ENCODE data around the gene FAM20A. TPM values are rescaled to one million over a fixed set of nuclear protein-coding genes. Genes with fewer than 3 reads are reported as not detected.

The FAM20A gene
- polyA plus RNA-seq, 1 donor from 2014 or later: not detected

DNA sequence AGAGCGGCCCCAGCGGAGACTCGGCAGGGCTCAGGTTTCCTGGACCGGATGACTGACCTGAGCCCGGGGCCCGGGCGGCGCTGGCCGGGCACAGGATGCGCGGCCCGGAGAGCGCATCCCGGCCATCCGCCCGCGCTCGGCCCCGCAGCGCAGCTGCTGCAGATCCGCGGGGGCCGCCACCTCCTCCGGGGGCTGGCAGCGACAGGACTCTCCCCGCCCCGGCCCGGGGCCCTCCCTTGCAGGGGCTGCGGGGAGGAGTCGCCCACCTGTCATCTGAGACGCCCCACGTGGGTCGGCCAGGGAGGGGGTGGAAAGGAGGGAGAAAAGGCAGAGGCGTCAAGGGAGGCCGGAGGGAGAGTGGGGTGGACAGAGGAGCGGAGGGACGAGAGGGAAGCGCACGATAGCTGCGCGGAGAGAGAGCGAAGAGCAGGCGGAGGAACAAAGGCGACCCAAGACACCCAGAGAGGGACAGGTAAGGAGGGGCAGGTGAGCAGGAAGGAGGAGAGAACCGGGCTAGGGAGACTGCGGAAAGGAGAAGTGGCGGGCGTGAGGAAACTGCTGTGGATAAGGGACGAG, 89.4 kb downstream of the FAM20A start:
- no peaks in the 10 kb centered on the region for H3K9me2 ChIP-seq (ENCODE audit: insufficient read depth, low read length)
- H3K79me2 ChIP-seq (replicated peaks; ENCODE audit: insufficient read depth, low read length): peaks cover 43% of the 10 kb centered on the region
- no peaks in the 10 kb centered on the region for H3F3A ChIP-seq (ENCODE audit: insufficient read depth, low read length, poor library complexity, severe bottlenecking)
- H3K27ac ChIP-seq (ENCODE audit: low read length): peak overlapping the region; percentile 100
- peak overlapping the region; percentile 86 for H2AFZ ChIP-seq (ENCODE audit: low read depth, low read length)
- peak overlapping the region; percentile 93 for H3K4me3 ChIP-seq (ENCODE audit: low read length)
- peak overlapping the region; percentile 99 for H3K9ac ChIP-seq (ENCODE audit: low read length)
- no peaks in the 10 kb centered on the region for H3K27me3 ChIP-seq (ENCODE audit: insufficient read depth, low read depth, low read length)
- peak overlapping the region; percentile 87 for H3K4me2 ChIP-seq (ENCODE audit: low read length)
- H3K9me3 ChIP-seq (ENCODE audit: low read length): no peaks in the 10 kb centered on the region
- TF ChIP-seq, protein P1, sequence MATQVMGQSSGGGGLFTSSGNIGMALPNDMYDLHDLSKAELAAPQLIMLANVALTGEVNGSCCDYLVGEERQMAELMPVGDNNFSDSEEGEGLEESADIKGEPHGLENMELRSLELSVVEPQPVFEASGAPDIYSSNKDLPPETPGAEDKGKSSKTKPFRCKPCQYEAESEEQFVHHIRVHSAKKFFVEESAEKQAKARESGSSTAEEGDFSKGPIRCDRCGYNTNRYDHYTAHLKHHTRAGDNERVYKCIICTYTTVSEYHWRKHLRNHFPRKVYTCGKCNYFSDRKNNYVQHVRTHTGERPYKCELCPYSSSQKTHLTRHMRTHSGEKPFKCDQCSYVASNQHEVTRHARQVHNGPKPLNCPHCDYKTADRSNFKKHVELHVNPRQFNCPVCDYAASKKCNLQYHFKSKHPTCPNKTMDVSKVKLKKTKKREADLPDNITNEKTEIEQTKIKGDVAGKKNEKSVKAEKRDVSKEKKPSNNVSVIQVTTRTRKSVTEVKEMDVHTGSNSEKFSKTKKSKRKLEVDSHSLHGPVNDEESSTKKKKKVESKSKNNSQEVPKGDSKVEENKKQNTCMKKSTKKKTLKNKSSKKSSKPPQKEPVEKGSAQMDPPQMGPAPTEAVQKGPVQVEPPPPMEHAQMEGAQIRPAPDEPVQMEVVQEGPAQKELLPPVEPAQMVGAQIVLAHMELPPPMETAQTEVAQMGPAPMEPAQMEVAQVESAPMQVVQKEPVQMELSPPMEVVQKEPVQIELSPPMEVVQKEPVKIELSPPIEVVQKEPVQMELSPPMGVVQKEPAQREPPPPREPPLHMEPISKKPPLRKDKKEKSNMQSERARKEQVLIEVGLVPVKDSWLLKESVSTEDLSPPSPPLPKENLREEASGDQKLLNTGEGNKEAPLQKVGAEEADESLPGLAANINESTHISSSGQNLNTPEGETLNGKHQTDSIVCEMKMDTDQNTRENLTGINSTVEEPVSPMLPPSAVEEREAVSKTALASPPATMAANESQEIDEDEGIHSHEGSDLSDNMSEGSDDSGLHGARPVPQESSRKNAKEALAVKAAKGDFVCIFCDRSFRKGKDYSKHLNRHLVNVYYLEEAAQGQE (IDR thresholded peaks at IDR 0.05; ENCODE audit: borderline replicate concordance): peak; percentile 86
- TF ChIP-seq MXI1 (conservative IDR thresholded peaks at IDR 0.05; ENCODE audit: poor library complexity, severe bottlenecking) (peak; percentile 64), EZH2 (IDR thresholded peaks at IDR 0.05; ENCODE audit: borderline replicate concordance, insufficient read depth, low read length, poor library complexity, severe bottlenecking) (no peak), POLR2AphosphoS5 (IDR thresholded peaks at IDR 0.05) (peak; percentile 76), SMC3 (conservative IDR thresholded peaks at IDR 0.05; ENCODE audit: poor library complexity) (peak; percentile 9), TAF1 (IDR thresholded peaks at IDR 0.05; ENCODE audit: low read depth) (peak; percentile 73), RAD21 (conservative IDR thresholded peaks at IDR 0.05) (no peak), EP300 (conservative IDR thresholded peaks at IDR 0.05; ENCODE audit: poor library complexity, severe bottlenecking) (peak; percentile 70)
- TF ChIP-seq, protein P2, sequence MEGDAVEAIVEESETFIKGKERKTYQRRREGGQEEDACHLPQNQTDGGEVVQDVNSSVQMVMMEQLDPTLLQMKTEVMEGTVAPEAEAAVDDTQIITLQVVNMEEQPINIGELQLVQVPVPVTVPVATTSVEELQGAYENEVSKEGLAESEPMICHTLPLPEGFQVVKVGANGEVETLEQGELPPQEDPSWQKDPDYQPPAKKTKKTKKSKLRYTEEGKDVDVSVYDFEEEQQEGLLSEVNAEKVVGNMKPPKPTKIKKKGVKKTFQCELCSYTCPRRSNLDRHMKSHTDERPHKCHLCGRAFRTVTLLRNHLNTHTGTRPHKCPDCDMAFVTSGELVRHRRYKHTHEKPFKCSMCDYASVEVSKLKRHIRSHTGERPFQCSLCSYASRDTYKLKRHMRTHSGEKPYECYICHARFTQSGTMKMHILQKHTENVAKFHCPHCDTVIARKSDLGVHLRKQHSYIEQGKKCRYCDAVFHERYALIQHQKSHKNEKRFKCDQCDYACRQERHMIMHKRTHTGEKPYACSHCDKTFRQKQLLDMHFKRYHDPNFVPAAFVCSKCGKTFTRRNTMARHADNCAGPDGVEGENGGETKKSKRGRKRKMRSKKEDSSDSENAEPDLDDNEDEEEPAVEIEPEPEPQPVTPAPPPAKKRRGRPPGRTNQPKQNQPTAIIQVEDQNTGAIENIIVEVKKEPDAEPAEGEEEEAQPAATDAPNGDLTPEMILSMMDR (IDR thresholded peaks at IDR 0.05; ENCODE audit: poor library complexity, severe bottlenecking): peak; percentile 25
- peaks cover 2% of the 10 kb centered on the region for H3K36me3 ChIP-seq (ENCODE audit: insufficient read depth, low read length)
- H4K20me1 ChIP-seq (ENCODE audit: insufficient read depth): peaks cover 18% of the 10 kb centered on the region

DNA sequence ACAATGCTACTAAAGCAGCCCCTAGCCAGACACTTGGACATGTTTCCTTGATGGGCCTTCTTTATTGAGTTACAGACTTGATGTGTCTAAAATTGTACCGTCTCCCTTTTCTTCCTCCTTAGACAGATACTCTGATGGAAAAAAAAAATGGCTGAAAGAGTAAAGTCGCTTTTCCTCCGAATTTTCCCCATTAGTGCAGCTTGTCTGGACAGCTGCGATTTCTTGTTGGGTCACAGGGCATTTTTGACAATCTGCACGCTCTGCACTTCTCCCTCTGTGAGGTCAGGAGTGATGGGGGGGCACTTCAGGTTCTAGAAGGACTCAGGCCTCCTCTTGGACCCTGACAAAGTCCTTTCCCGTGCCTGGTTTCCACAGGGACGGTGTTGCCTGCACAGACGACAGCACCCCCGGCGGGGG, 89.9 kb downstream of the FAM20A start:
- no peaks in the 10 kb centered on the region for H3K36me3 ChIP-seq (ENCODE audit: insufficient read depth, low read length)
- H3F3A ChIP-seq (ENCODE audit: insufficient read depth, low read length, poor library complexity, severe bottlenecking): no peaks in the 10 kb centered on the region
- no peak for TF ChIP-seq EP300 (conservative IDR thresholded peaks at IDR 0.05; ENCODE audit: poor library complexity, severe bottlenecking)
- TF ChIP-seq, protein P2 (IDR thresholded peaks at IDR 0.05; ENCODE audit: poor library complexity, severe bottlenecking): peak; percentile 45
- peak overlapping the region; percentile 87 for H3K4me2 ChIP-seq (ENCODE audit: low read length)
- H3K9me2 ChIP-seq (ENCODE audit: insufficient read depth, low read length): no peaks in the 10 kb centered on the region
- H3K9me3 ChIP-seq (ENCODE audit: low read length): no peaks in the 10 kb centered on the region
- peaks cover 38% of the 10 kb centered on the region for H3K79me2 ChIP-seq (replicated peaks; ENCODE audit: insufficient read depth, low read length)
- H3K27ac ChIP-seq (ENCODE audit: low read length): peak overlapping the region; percentile 100
- H4K20me1 ChIP-seq (ENCODE audit: insufficient read depth): peaks cover 18% of the 10 kb centered on the region
- H2AFZ ChIP-seq (ENCODE audit: low read depth, low read length): peak overlapping the region; percentile 75
- H3K4me3 ChIP-seq (ENCODE audit: low read length): peak overlapping the region; percentile 93
- peak overlapping the region; percentile 99 for H3K9ac ChIP-seq (ENCODE audit: low read length)
- no peaks in the 10 kb centered on the region for H3K27me3 ChIP-seq (ENCODE audit: insufficient read depth, low read depth, low read length)

Data from neural cell (in vitro differentiated cells).